ENCODE measurements around the gene LGMN.

Gene LGMN

DNA sequence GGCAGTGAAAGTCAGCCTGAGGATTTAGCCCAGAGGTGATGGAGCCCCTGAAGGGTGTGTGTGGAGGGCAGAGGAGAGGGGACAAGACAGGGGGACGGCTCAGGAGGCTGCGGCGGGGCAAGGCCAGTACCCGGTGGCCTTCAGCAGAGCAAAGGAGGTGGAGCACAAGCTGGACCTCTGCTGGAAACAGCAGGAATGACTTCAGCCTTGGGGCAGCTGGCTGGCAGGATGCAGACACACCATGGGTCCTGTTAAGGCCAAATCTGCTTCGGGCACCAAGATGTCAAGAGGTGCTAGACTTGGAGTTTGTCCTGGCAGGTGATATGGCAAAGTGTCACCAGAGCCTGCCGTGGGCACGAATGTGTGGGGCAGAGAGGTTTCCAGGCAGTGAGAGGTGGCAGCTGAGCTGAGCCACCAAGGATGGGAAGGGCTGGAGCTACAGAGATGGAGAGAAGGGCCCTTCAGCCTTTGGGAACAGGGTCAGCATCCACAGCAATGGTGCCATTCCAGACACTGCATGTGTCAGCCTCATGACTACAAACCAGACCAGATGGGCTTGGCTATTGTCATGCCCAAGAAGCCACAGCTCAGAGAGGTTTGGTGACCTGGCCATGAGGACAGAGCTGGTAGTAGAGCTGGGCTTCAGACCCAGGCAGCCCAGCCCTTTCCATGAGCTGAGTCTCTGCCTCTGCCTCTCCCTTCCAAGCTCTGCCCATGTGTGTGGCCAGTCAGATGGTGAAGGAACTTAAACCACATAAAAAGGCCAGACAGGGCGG lies 91.9 kb downstream of the LGMN start:
- in situ Hi-C loops (cut with HindIII; ENCODE audit: low sequenced_read_pairs), result no loop called here

DNA sequence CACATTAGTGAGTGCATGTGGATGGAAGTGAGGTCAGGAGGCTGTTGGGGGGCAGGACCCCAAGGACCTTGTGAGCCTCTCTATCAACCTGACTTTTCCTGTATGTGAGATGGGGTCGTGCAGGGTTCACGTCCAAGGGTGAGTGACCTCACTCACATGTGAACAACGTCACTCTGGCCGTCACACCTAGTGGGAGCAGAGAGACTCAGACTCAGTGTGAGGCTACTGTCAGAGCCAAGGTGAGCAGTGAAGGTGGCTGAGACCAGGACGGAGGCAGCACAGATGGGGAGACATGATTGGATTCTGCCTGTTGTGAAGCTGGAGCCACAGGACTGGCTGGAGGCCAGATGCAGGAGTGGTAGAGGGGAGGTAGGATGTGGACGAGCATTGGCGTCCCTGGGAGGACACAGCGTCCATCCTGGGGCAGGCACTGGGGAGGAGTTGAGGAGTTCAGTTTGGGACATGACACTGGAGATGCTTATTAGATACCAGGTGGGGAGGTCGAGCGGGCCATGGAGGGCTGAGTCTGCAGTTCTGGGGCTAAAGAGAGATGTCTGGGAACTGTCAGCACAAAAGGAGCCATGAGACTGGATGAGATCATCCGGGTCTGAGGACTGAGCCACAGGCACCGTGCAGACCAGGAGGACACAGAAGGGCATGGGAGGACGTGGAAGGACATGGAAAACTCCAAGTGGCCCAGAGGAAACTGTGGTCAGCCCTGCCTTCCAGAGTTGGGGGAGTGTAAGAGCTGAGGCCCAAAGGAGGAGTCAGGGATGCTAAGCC lies 92.8 kb downstream of the LGMN start:
- in situ Hi-C loops (cut with HindIII; ENCODE audit: low sequenced_read_pairs), result no loop called here

DNA sequence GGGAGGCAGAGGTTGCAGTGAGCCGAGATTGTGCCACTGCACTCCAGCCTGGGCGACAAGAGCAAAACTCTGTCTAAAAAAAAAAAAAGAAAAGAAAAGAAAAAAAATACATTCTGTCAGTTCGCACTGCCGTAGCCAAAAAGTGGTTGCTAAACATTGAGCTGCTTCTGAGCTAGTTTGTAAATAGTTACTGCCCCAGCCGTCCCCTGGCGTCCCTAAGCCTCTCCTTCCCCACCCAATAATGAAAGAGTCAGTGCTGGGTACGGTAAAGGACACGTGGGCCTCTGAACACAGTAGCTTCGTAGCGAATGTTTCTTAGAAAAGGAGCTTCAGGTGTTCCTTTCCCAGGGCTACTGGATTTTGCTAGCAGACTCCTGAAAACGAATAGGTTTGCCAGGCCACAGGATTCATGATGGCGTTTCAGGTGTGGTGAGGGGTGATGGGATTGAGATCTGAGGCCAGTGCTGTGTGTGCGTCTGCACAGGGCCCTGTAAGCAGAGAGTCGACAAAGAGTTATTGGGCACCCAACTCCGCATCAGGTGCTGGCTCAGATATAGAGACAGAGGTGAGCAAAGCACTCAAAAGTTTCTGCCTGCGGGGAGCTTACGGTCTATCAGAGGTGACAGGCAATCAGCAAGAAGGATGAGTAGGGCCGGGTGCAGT lies 94.1 kb downstream of the LGMN start:
- in situ Hi-C loops (cut with HindIII; ENCODE audit: low sequenced_read_pairs), result no loop called here

All from DLD1 (cell line).